Measurements from ENCODE around the gene TPD52L1.

TPD52L1 gene

DNA sequence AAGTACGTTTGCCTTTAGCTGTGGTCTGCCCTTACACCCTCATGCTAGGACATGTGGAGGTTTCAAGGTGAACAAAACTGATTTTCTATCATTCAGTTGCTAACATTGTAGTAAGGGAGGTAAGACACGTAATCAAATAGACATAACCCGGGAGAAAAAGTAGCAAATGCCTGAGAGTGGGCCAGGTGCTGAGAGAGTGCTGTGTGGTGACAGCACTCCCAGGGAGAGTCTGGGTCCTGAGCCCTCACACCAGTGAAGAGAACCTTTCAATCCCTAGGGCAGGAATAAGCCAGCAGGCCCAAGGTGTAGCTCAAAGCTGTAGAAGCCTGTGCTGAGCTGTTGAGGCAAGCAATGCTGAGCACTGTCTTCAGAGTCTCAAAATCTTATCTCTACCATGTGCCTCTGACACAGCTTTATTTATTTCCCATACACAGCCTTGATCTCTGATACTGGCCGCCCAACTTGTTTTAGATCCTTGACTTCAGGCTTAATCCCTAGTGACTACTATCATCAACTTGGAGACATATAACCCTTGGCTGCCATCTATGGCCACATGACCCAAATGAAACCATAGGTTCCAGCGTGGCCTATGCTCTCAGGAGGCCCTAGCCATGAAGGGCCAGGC, 55.2 kb downstream of the TPD52L1 start:
- TF ChIP-seq, protein P1, sequence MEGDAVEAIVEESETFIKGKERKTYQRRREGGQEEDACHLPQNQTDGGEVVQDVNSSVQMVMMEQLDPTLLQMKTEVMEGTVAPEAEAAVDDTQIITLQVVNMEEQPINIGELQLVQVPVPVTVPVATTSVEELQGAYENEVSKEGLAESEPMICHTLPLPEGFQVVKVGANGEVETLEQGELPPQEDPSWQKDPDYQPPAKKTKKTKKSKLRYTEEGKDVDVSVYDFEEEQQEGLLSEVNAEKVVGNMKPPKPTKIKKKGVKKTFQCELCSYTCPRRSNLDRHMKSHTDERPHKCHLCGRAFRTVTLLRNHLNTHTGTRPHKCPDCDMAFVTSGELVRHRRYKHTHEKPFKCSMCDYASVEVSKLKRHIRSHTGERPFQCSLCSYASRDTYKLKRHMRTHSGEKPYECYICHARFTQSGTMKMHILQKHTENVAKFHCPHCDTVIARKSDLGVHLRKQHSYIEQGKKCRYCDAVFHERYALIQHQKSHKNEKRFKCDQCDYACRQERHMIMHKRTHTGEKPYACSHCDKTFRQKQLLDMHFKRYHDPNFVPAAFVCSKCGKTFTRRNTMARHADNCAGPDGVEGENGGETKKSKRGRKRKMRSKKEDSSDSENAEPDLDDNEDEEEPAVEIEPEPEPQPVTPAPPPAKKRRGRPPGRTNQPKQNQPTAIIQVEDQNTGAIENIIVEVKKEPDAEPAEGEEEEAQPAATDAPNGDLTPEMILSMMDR (IDR thresholded peaks at IDR 0.05; ENCODE audit: insufficient read depth, low read length, poor library complexity, severe bottlenecking) = no peak
- DNase-seq (ENCODE audit: extremely low read depth, insufficient read length) = no peak
- Histone ChIP-seq H3K36me3 (ENCODE audit: control insufficient read depth, insufficient read depth, low read length) (no peaks in the 10 kb centered on the region), H3K4me3 (replicated peaks; ENCODE audit: low read depth, low read length) (no peak overlapping the region), H3K27me3 (replicated peaks; ENCODE audit: control insufficient read depth, insufficient read depth, low read length) (no peaks in the 10 kb centered on the region)

DNA sequence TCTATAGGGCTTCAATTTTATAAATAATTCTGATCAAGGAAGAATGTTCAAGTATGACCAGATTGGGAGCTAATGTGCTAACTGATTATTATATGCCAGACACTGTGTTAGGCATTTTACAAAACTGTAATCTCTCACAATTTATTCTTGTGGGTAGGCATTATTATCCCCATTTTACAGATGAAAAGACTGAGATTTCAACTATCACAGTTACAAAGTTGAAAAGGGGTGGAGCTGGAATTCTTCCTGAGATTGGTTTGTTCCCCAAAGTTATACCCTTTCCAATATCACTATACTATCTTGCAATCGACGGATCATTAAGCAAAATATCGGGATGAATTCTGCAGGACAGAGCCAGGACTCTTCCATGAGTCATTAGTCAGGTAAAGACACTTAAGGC, 57.1 kb downstream of the TPD52L1 start:
- Histone ChIP-seq H3K36me3 (ENCODE audit: control insufficient read depth, insufficient read depth, low read length) (no peaks in the 10 kb centered on the region), H3K4me3 (replicated peaks; ENCODE audit: low read depth, low read length) (no peak overlapping the region), H3K27me3 (replicated peaks; ENCODE audit: control insufficient read depth, insufficient read depth, low read length) (no peaks in the 10 kb centered on the region)
- TF ChIP-seq, protein P1 (IDR thresholded peaks at IDR 0.05; ENCODE audit: insufficient read depth, low read length, poor library complexity, severe bottlenecking) = no peak
- no peak for DNase-seq (ENCODE audit: extremely low read depth, insufficient read length)

GRCh38 chr6:125211352-125211751, 57.8 kb downstream of the TPD52L1 start:
- H3K4me3 ChIP-seq (replicated peaks; ENCODE audit: low read depth, low read length) = no peak overlapping the region
- DNase-seq (ENCODE audit: extremely low read depth, insufficient read length) = no peak
- TF ChIP-seq, protein P1 (IDR thresholded peaks at IDR 0.05; ENCODE audit: insufficient read depth, low read length, poor library complexity, severe bottlenecking) = no peak

DNA sequence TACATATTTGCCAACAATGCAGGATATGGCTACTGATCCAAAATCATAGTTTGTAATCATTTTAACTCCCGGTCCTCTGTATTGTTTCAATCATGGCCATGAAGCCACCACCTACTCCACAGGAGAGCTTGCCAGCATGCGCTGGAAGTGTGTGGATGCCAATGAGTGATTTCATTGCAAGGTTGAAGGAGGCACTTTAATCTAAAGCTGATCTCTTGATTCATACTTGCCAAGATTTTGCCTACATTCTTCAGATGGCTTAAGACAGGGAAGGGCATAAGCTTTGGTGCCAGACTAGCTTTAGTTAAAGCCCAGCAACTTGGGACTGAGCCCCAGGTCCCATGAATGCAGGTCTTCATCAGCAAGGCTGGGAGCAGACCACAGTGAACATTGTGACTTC, 58.8 kb downstream of the TPD52L1 start:
- DNase-seq (ENCODE audit: extremely low read depth, insufficient read length) = no peak

More at GRCh38 chr6:125211352-125211751, 57.8 kb downstream of the TPD52L1 start:
- Histone ChIP-seq H3K36me3 (ENCODE audit: control insufficient read depth, insufficient read depth, low read length) (no peaks in the 10 kb centered on the region), H3K27me3 (replicated peaks; ENCODE audit: control insufficient read depth, insufficient read depth, low read length) (no peaks in the 10 kb centered on the region)

GRCh38 chr6:125213939-125214338, 60.4 kb downstream of the TPD52L1 start:
- TF ChIP-seq, protein P1 (IDR thresholded peaks at IDR 0.05; ENCODE audit: insufficient read depth, low read length, poor library complexity, severe bottlenecking) = no peak
- H3K36me3 ChIP-seq (ENCODE audit: control insufficient read depth, insufficient read depth, low read length) = no peaks in the 10 kb centered on the region

More for the DNA sequence above, 58.8 kb downstream of the TPD52L1 start:
- TF ChIP-seq, protein P1 (IDR thresholded peaks at IDR 0.05; ENCODE audit: insufficient read depth, low read length, poor library complexity, severe bottlenecking) = no peak
- H3K27me3 ChIP-seq (replicated peaks; ENCODE audit: control insufficient read depth, insufficient read depth, low read length) = no peaks in the 10 kb centered on the region
- H3K36me3 ChIP-seq (ENCODE audit: control insufficient read depth, insufficient read depth, low read length) = no peaks in the 10 kb centered on the region
- no peak overlapping the region for H3K4me3 ChIP-seq (replicated peaks; ENCODE audit: low read depth, low read length)

More at GRCh38 chr6:125213939-125214338, 60.4 kb downstream of the TPD52L1 start:
- no peak overlapping the region for H3K4me3 ChIP-seq (replicated peaks; ENCODE audit: low read depth, low read length)
- DNase-seq (ENCODE audit: extremely low read depth, insufficient read length) = no peak
- H3K27me3 ChIP-seq (replicated peaks; ENCODE audit: control insufficient read depth, insufficient read depth, low read length) = no peaks in the 10 kb centered on the region

All from GM06990 (cell line).